Measurements from ENCODE around the gene KCNA5. TPM values are rescaled to one million over a fixed set of nuclear protein-coding genes. Genes with fewer than 3 reads are reported as not detected.

The KCNA5 gene
- total and polyA plus RNA-seq, 2 experiments from 2014 or later, result 0.31 to 0.44 TPM

GRCh38 chr12:5038781-5039311 is 4.8 kb upstream of the KCNA5 start:
- H3K9me3 Mint-ChIP-seq, result no peaks in the 10 kb centered on the region
- Histone ChIP-seq H3K36me3 (ENCODE audit: insufficient read depth) (no peaks in the 10 kb centered on the region), H3F3A (replicated peaks; ENCODE audit: low read depth) (no peaks in the 10 kb centered on the region), H3K4me3 (no peak overlapping the region; the same call in 1 of the 2 replicates), H4K20me1 (replicated peaks; ENCODE audit: insufficient read depth) (no peaks in the 10 kb centered on the region; the same call in 1 of the 2 replicates), H3K4me1 (ENCODE audit: insufficient read depth) (peaks cover 7% of the 10 kb centered on the region), H3K27me3 (ENCODE audit: insufficient read depth) (peaks cover 37% of the 10 kb centered on the region), H3K4me2 (peak overlapping the region; percentile 49; the same call in 1 of the 2 replicates), H3K9me2 (ENCODE audit: insufficient read depth) (no peaks in the 10 kb centered on the region), H3K79me2 (replicated peaks; ENCODE audit: insufficient read depth) (no peaks in the 10 kb centered on the region), H3K27ac (ENCODE audit: low read depth) (no peak overlapping the region), H2AFZ (peak overlapping the region; percentile 48)
- peaks cover 19% of the 10 kb centered on the region for H3K4me1 Mint-ChIP-seq
- ATAC-seq (no peak; the same call in 2 of the 3 replicates), DNase-seq (ENCODE audit: low spot score) (peak; percentile 39)
- H3K27me3 Mint-ChIP-seq (ENCODE audit: insufficient read depth, low read depth, poor library complexity), result peaks cover 33% of the 10 kb centered on the region
- H3K27ac Mint-ChIP-seq, result no peak overlapping the region
- TF ChIP-seq ZNF331 (CRISPR knock-in tag; IDR thresholded peaks at IDR 0.05; ENCODE audit: low read depth) (no peak), STAT1 (IDR thresholded peaks at IDR 0.05; ENCODE audit: unreplicated experiment) (no peak), EZH2phosphoT487 (IDR thresholded peaks at IDR 0.05; ENCODE audit: unreplicated experiment) (no peak), CREB1 (CRISPR knock-in tag; IDR thresholded peaks at IDR 0.05; ENCODE audit: low read depth) (no peak), EZH2 (IDR thresholded peaks at IDR 0.05; ENCODE audit: low read depth, unreplicated experiment) (no peak), REST (IDR thresholded peaks at IDR 0.05; ENCODE audit: unreplicated experiment) (no peak), CTCF (conservative IDR thresholded peaks at IDR 0.05; ENCODE audit: low read depth in 2 of 2) (no peak), ZNF114 (CRISPR knock-in tag; IDR thresholded peaks at IDR 0.05) (no peak), ZNF462 (CRISPR knock-in tag; IDR thresholded peaks at IDR 0.05) (no peak), NANOG (IDR thresholded peaks at IDR 0.05; ENCODE audit: borderline replicate concordance) (no peak), JUNB (IDR thresholded peaks at IDR 0.05; ENCODE audit: unreplicated experiment) (no peak), POLR2AphosphoS5 (IDR thresholded peaks at IDR 0.05; ENCODE audit: low read depth) (no peak), ETS1 (IDR thresholded peaks at IDR 0.05) (no peak)
- H3K36me3 Mint-ChIP-seq (ENCODE audit: low read depth), result no peaks in the 10 kb centered on the region
- H3K4me3 Mint-ChIP-seq, result no peak overlapping the region; the same call in 2 of the 3 replicates

All from GM23338 (cell line).